Endodermal cell (in vitro differentiated cells): ENCODE data around the gene PRPS2. TPM values are rescaled to one million over a fixed set of nuclear protein-coding genes. Genes with fewer than 3 reads are reported as not detected.
A peak's percentile ranks its signal among the peaks of the same experiment; 100 is the strongest.

ENCODE experiments used
- DNase-seq: peaks from one replicate; pipeline ENCODE4 v3.0.0-alpha.2; 2017
- H3K27ac ChIP-seq: 2 replicates; pipeline ENCODE4 v1.5.1; 2013; ENCODE audit warnings: mild to moderate bottlenecking, low read depth, low read length, moderate library complexity
- H3K27me3 ChIP-seq: 2 replicates; pipeline ENCODE4 v1.6.1; 2013; ENCODE audit warnings: mild to moderate bottlenecking, low read length, moderate library complexity; ENCODE audit not compliant: insufficient read depth, control insufficient read depth, poor library complexity, severe bottlenecking
- H3K36me3 ChIP-seq: 2 replicates; pipeline ENCODE4 v1.7.0; 2013; ENCODE audit warnings: mild to moderate bottlenecking, low read length, moderate library complexity; ENCODE audit not compliant: control insufficient read depth, insufficient read depth
- H3K4me1 ChIP-seq: one replicate; pipeline ENCODE4 v1.7.0; 2013; ENCODE audit warnings: low read length; ENCODE audit not compliant: control insufficient read depth, insufficient read depth
- H3K4me3 ChIP-seq: 2 replicates; pipeline ENCODE4 v1.5.1; 2013; ENCODE audit warnings: mild to moderate bottlenecking, low read length, moderate library complexity
- H3K9ac ChIP-seq: 2 replicates; pipeline ENCODE4 v1.6.1; 2013; ENCODE audit warnings: mild to moderate bottlenecking, low read length, moderate library complexity; ENCODE audit not compliant: poor library complexity, severe bottlenecking; ENCODE audit errors: extremely low read depth
- H3K9me3 ChIP-seq: 2 replicates; pipeline ENCODE4 v1.6.1; 2013; ENCODE audit warnings: mild to moderate bottlenecking, low read length, moderate library complexity; ENCODE audit not compliant: control insufficient read depth
- H3K27ac Mint-ChIP-seq: 2 replicates; pipeline ENCODE4 v1.8.0; 2020; ENCODE audit warnings: mixed read lengths
- H3K27me3 Mint-ChIP-seq: 2 replicates; pipeline ENCODE4 v1.8.0; 2021; ENCODE audit warnings: mild to moderate bottlenecking, mixed read lengths; ENCODE audit not compliant: insufficient read depth
- H3K36me3 Mint-ChIP-seq: 2 replicates; pipeline ENCODE4 v1.8.0; 2020; ENCODE audit warnings: low read depth, mixed read lengths
- H3K4me1 Mint-ChIP-seq: 2 replicates; pipeline ENCODE4 v1.8.0; 2020; ENCODE audit warnings: mixed read lengths
- H3K4me3 Mint-ChIP-seq: 2 replicates; pipeline ENCODE4 v1.8.0; 2020; ENCODE audit warnings: mild to moderate bottlenecking, moderate library complexity, mixed read lengths
- H3K9me3 Mint-ChIP-seq: 2 replicates; pipeline ENCODE4 v1.8.0; 2020; ENCODE audit warnings: mild to moderate bottlenecking, mixed read lengths
- WGBS, 2 experiments: methylation state at CpG; one replicate each; pipeline versions ENCODE4 v1.1.5 to v1.1.7; 2013; ENCODE audit warnings: missing lambda C conversion rate in 2 of 2, mixed read lengths in 1 of 2; ENCODE audit not compliant: insufficient coverage in 1 of 2, insufficient read length in 1 of 2; 5-methylcytosine and 5-hydroxymethylcytosine counted together
- total RNA-seq, 2 donors: library from RNA; stranded (reverse); fragmentation: NEBNext Ultra II Directional in 1 of 2; extraction: Animal tissue kit (Norgen Biotek cat#: 25700) in 1 of 2; gene quantifications; 2 replicates in 1 of 2; 3 replicates in 1 of 2; pipeline ENCODE4 v1.2.1, GENCODE V29; 2021
- TF ChIP-seq, protein P1 (sequence below): fragments of 200-600 bp; sonication (generic); conservative IDR thresholded peaks from 2 replicates; pipeline ENCODE4 v1.5.0; 2021; ENCODE audit warnings: antibody characterized with exemption, mild to moderate bottlenecking

Gene PRPS2
- total RNA-seq, 2 donors from 2014 or later = 12.4 to 17.2 TPM

DNA sequence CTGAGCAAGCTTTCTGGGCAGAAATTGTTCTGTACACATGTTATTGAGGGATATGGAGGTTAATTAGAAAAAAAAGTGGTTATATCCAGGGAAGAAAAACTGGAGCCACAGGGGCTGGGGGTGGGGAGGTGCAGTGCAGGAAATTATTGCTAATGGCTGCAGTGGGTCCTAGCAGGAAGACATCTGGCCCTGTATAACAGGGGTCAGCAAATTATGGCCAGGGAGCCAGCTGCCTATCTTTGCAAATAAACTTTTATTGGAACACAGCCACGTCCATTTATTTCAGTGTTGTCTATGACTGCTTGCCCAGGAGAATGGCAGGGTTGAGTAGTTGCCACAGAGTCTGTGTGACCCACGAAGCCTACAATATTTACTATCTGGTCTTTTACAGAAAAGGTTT is 23.4 kb upstream of the PRPS2 start:
- TF ChIP-seq, protein P1, sequence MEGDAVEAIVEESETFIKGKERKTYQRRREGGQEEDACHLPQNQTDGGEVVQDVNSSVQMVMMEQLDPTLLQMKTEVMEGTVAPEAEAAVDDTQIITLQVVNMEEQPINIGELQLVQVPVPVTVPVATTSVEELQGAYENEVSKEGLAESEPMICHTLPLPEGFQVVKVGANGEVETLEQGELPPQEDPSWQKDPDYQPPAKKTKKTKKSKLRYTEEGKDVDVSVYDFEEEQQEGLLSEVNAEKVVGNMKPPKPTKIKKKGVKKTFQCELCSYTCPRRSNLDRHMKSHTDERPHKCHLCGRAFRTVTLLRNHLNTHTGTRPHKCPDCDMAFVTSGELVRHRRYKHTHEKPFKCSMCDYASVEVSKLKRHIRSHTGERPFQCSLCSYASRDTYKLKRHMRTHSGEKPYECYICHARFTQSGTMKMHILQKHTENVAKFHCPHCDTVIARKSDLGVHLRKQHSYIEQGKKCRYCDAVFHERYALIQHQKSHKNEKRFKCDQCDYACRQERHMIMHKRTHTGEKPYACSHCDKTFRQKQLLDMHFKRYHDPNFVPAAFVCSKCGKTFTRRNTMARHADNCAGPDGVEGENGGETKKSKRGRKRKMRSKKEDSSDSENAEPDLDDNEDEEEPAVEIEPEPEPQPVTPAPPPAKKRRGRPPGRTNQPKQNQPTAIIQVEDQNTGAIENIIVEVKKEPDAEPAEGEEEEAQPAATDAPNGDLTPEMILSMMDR = no peak
- 95% methylated on average over 2 of the region's 2 CpGs; no CpG with 5 or more reads in 1 of the 2 experiments for WGBS, 2 experiments
- H3K9ac ChIP-seq = no peak overlapping the region
- no peaks in the 10 kb centered on the region for H3K36me3 ChIP-seq
- no peak overlapping the region for H3K27ac Mint-ChIP-seq
- H3K27me3 ChIP-seq = peaks cover 6% of the 10 kb centered on the region
- no peaks in the 10 kb centered on the region for H3K4me1 ChIP-seq
- H3K9me3 Mint-ChIP-seq = peaks cover 57% of the 10 kb centered on the region
- no peak for DNase-seq
- H3K4me1 Mint-ChIP-seq = no peaks in the 10 kb centered on the region
- peaks cover 10% of the 10 kb centered on the region for H3K27me3 Mint-ChIP-seq
- no peak overlapping the region for H3K4me3 ChIP-seq
- H3K36me3 Mint-ChIP-seq = no peaks in the 10 kb centered on the region
- H3K27ac ChIP-seq = no peak overlapping the region
- no peaks in the 10 kb centered on the region for H3K9me3 ChIP-seq
- no peak overlapping the region for H3K4me3 Mint-ChIP-seq

DNA sequence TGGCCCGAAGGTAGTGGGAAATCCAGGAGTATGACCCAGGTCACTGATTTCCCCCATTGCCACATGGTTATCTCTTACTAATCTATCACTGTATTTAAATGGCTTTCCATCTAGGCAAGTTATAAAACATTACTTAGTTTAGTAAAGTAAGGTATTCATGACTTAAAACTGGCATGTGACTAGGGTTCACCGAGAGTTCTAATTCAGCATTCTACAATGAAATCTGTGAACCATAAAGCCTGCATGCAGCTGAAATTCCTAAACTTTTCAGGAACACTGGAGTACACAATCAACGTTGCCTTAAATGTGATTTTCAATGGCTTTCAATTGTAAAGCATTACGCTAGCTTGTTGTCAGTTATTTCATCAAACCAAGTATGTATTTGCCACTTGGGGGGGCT is 22.7 kb upstream of the PRPS2 start:
- Histone ChIP-seq H3K27ac (no peak overlapping the region), H3K9ac (no peak overlapping the region), H3K27me3 (peaks cover 6% of the 10 kb centered on the region), H3K36me3 (no peaks in the 10 kb centered on the region), H3K9me3 (no peaks in the 10 kb centered on the region), H3K4me3 (no peak overlapping the region), H3K4me1 (no peaks in the 10 kb centered on the region)
- H3K4me3 Mint-ChIP-seq = no peak overlapping the region
- DNase-seq = no peak
- H3K27ac Mint-ChIP-seq = no peak overlapping the region
- peaks cover 52% of the 10 kb centered on the region for H3K9me3 Mint-ChIP-seq
- no peaks in the 10 kb centered on the region for H3K36me3 Mint-ChIP-seq
- TF ChIP-seq, protein P1 = no peak
- 92 to 100% methylated on average over 1 to 3 of the region's 4 CpGs for WGBS, 2 experiments
- H3K4me1 Mint-ChIP-seq = no peaks in the 10 kb centered on the region
- H3K27me3 Mint-ChIP-seq = peaks cover 12% of the 10 kb centered on the region

DNA sequence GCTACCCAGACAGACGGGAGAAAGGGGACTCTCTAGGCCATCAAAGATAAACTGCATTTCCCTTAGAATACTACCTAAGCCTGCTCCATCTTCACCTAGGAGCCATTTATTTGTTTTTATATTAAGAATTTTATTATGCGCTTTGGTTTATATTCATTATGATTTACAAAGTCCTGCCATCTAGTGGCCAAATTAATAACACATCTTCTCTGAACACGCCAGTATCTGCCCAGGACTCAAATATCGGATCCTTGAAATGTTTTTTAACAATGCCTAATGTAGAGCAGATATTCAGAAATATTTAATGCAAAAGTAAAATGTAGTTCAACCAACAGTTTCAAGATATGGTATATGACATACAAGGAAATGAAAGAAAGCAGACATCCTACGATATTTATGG is 20.8 kb upstream of the PRPS2 start:
- H3K4me3 ChIP-seq = no peak overlapping the region
- Mint-ChIP-seq H3K9me3 (peaks cover 40% of the 10 kb centered on the region), H3K27me3 (peaks cover 12% of the 10 kb centered on the region), H3K27ac (no peak overlapping the region), H3K36me3 (no peaks in the 10 kb centered on the region), H3K4me1 (no peaks in the 10 kb centered on the region), H3K4me3 (no peak overlapping the region)
- H3K4me1 ChIP-seq = no peaks in the 10 kb centered on the region
- DNase-seq = no peak
- H3K9ac ChIP-seq = no peak overlapping the region
- no peaks in the 10 kb centered on the region for H3K9me3 ChIP-seq
- H3K27ac ChIP-seq = no peak overlapping the region
- TF ChIP-seq, protein P1 = peak; percentile 75
- H3K36me3 ChIP-seq = no peaks in the 10 kb centered on the region
- 84% methylated on average over 3 of the region's 5 CpGs; no CpG with 5 or more reads in 1 of the 2 experiments for WGBS, 2 experiments
- peaks cover 6% of the 10 kb centered on the region for H3K27me3 ChIP-seq
